Activated CD4-positive, alpha-beta T cell treated with anti-CD3 and anti-CD28 coated beads for 4 hours (primary cell): ENCODE data around the gene RPRD1B.
"Not testable (repeated sequence)": the region's sequence is repeated elsewhere in the genome, so short reads cannot be mapped to it uniquely, and the experiment has no call there.

ENCODE experiments used
- DNase-seq, 2 donors: peaks; one replicate each; pipeline ENCODE4 v3.0.0-alpha.2; 2020

Gene RPRD1B

GRCh38 chr20:38075161-38075998 lies 41.8 kb downstream of the RPRD1B start:
- no peak for DNase-seq

GRCh38 chr20:38076548-38076947 lies 43.0 kb downstream of the RPRD1B start:
- DNase-seq, result no peak

- no peak for DNase-seq
Measured at GRCh38 chr20:38078084-38078483, 44.5 kb downstream of the RPRD1B start.

GRCh38 chr20:38079353-38079752 lies 45.8 kb downstream of the RPRD1B start:
- no peak for DNase-seq

- no peak for DNase-seq
Measured at GRCh38 chr20:38081575-38081974, 48.0 kb downstream of the RPRD1B start.

- no peak for DNase-seq
Measured at GRCh38 chr20:38082894-38083293, 49.3 kb downstream of the RPRD1B start.

GRCh38 chr20:38083338-38084048 lies 49.9 kb downstream of the RPRD1B start:
- no peak for DNase-seq

- DNase-seq, result no peak
Measured at GRCh38 chr20:38084425-38084951, 50.9 kb downstream of the RPRD1B start.

- DNase-seq, result no peak
Measured at GRCh38 chr20:38085026-38085425, 51.5 kb downstream of the RPRD1B start.

GRCh38 chr20:38089500-38089899 lies 56.0 kb downstream of the RPRD1B start:
- DNase-seq, result no peak

GRCh38 chr20:38090061-38090460 lies 56.5 kb downstream of the RPRD1B start:
- DNase-seq, result no peak

GRCh38 chr20:38091441-38092216 lies 58.1 kb downstream of the RPRD1B start:
- DNase-seq, result no peak

- no peak for DNase-seq
Measured at GRCh38 chr20:38092260-38092857, 58.8 kb downstream of the RPRD1B start.

GRCh38 chr20:38092915-38093314 lies 59.4 kb downstream of the RPRD1B start:
- no peak for DNase-seq

GRCh38 chr20:38093641-38094077 lies 60.1 kb downstream of the RPRD1B start:
- no peak for DNase-seq

- DNase-seq, result peak; percentile 15 to 20
Measured at GRCh38 chr20:38094373-38094891, 60.9 kb downstream of the RPRD1B start.

- DNase-seq, result no peak
Measured at GRCh38 chr20:38095017-38095686, 61.6 kb downstream of the RPRD1B start.

GRCh38 chr20:38098952-38099351 lies 65.4 kb downstream of the RPRD1B start:
- DNase-seq, result no peak

- DNase-seq, result not testable (repeated sequence)
Measured at GRCh38 chr20:38102206-38102605, 68.7 kb downstream of the RPRD1B start.

GRCh38 chr20:38104285-38104684 lies 70.7 kb downstream of the RPRD1B start:
- no peak for DNase-seq

- DNase-seq, result no peak
Measured at GRCh38 chr20:38106461-38106860, 72.9 kb downstream of the RPRD1B start.

- DNase-seq, result not testable (repeated sequence)
Measured at GRCh38 chr20:38107386-38107785, 73.8 kb downstream of the RPRD1B start.
